H1 (cell line): ENCODE data around the gene UBASH3A. TPM values are rescaled to one million over a fixed set of nuclear protein-coding genes. Genes with fewer than 3 reads are reported as not detected.

ENCODE experiments used
- EZH2 ChIP-seq: fragments of 200-600 bp; sonication (generic); IDR thresholded peaks from 2 replicates; pipeline ENCODE4 v1.7.1; 2012; ENCODE audit warnings: low read depth, mild to moderate bottlenecking, moderate library complexity, low read length, inconsistent platforms; ENCODE audit not compliant: severe bottlenecking
- KDM5A ChIP-seq: fragments of 200-600 bp; IDR thresholded peaks from 2 replicates; pipeline ENCODE4 v1.7.1; 2012; ENCODE audit warnings: mild to moderate bottlenecking, low read length, inconsistent platforms, mixed read lengths
- SP1 ChIP-seq: IDR thresholded peaks from 2 replicates; pipeline ENCODE4 v1.6.1; 2011; ENCODE audit warnings: low read depth, low read length
- TCF12 ChIP-seq: IDR thresholded peaks from 2 replicates; pipeline ENCODE4 v1.6.1; 2011; ENCODE audit warnings: low read depth, mild to moderate bottlenecking, low read length
- polyA plus RNA-seq, 7 experiments: library from polyadenylated mRNA; depleted of rRNA in 3 of 7; stranded (reverse) in 5 of 7; unstranded in 2 of 7; fragments of >200 nt in 5 of 7; fragments of 200-250 nt in 2 of 7; gene quantifications; 1 replicate in 5 of 7; 2 replicates in 1 of 7; 4 replicates in 1 of 7; pipeline versions ENCODE4 v1.2.1 to v1.2.3, GENCODE V29; 2011 to 2013; ENCODE audit warnings: missing spikeins in 2 of 7, mixed read lengths in 2 of 7
- total RNA-seq: library from RNA; stranded (reverse); fragmentation: NEBNext Ultra II Directional; extraction: Animal tissue kit (Norgen Biotek cat#: 25700); gene quantifications from 2 replicates; pipeline ENCODE4 v1.2.1, GENCODE V29; 2021

The UBASH3A gene
- total and polyA plus RNA-seq, 2 of the 8 experiments (the other 6 are each of a cell fraction or from before 2014, with no cell fraction given): not detected

DNA sequence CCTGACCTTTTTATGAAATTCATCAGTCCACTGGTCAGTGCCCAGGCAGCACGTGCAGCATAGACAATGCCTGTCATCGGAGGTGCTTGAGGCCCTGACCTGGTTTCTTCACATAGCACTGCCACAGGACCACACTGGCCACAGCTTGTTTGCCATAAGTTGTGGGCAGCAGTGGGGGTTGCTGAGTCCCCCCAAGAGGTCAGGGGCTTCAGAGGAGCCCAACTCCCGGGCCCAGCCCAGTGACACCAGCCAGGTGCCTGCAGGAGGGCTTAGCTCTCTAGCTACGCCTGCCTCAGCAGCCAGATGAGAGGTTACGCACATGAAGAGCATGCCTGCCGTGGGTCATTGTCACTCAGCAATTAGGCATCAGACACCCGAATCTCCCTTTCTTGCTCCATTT lies 41.6 kb downstream of the UBASH3A start (continued):
- TF ChIP-seq SP1: no peak
- no peak for TF ChIP-seq EZH2
- TF ChIP-seq KDM5A: no peak
- TF ChIP-seq TCF12: no peak
